H9 (cell line): ENCODE data around the gene UBE3C. TPM values are rescaled to one million over a fixed set of nuclear protein-coding genes. Genes with fewer than 3 reads are reported as not detected.

ENCODE experiments used
- DNase-seq: peaks from one replicate; pipeline ENCODE4 v3.0.0-alpha.2; 2017
- H2AFZ ChIP-seq: one replicate; pipeline ENCODE4 v1.6.1; 2013; ENCODE audit warnings: mild to moderate bottlenecking, low read length, control low read depth, moderate library complexity
- H2AK5ac ChIP-seq: 2 replicates; pipeline ENCODE4 v1.6.1; 2013; ENCODE audit warnings: low read length, control low read depth, mixed read lengths; ENCODE audit not compliant: insufficient read length
- H2BK120ac ChIP-seq: one replicate; pipeline ENCODE4 v1.6.1; 2013; ENCODE audit warnings: low read depth, mild to moderate bottlenecking, low read length, control low read depth, inconsistent platforms; ENCODE audit not compliant: poor library complexity, severe bottlenecking
- H2BK12ac ChIP-seq: 2 replicates; pipeline ENCODE4 v1.6.1; 2013; ENCODE audit warnings: low read length, control low read depth, mixed read lengths, low read depth; ENCODE audit not compliant: insufficient read length
- H2BK15ac ChIP-seq: 2 replicates; pipeline ENCODE4 v1.6.1; 2013; ENCODE audit warnings: low read depth, low read length, control low read depth
- H2BK20ac ChIP-seq: one replicate; pipeline ENCODE4 v1.6.1; 2013; ENCODE audit warnings: low read depth, mild to moderate bottlenecking, low read length, control low read depth, inconsistent platforms; ENCODE audit not compliant: poor library complexity, severe bottlenecking
- H2BK5ac ChIP-seq: 2 replicates; pipeline ENCODE4 v1.6.1; 2013; ENCODE audit warnings: low read length, control low read depth, mixed read lengths; ENCODE audit not compliant: insufficient read length
- H3K14ac ChIP-seq: 2 replicates; pipeline ENCODE4 v1.6.1; 2013; ENCODE audit warnings: low read length, control low read depth; ENCODE audit not compliant: insufficient read depth
- H3K18ac ChIP-seq: 2 replicates; pipeline ENCODE4 v1.6.1; 2013; ENCODE audit warnings: low read depth, mild to moderate bottlenecking, mixed read lengths, low read length, control low read depth; ENCODE audit not compliant: insufficient read length
- H3K23ac ChIP-seq: 2 replicates; pipeline ENCODE4 v1.6.1; 2013; ENCODE audit warnings: low read length, control low read depth, mixed read lengths, low read depth; ENCODE audit not compliant: insufficient read length
- H3K23me2 ChIP-seq: 2 replicates; pipeline ENCODE4 v1.6.1; 2013; ENCODE audit warnings: low read depth, mild to moderate bottlenecking, mixed read lengths, low read length, control low read depth; ENCODE audit not compliant: insufficient read length, poor library complexity, severe bottlenecking
- H3K27ac ChIP-seq: 2 replicates; pipeline ENCODE4 v1.5.1; 2013; ENCODE audit warnings: low read length, control low read depth, mixed read lengths, low read depth; ENCODE audit not compliant: insufficient read length
- H3K27me3 ChIP-seq: 2 replicates; pipeline ENCODE4 v1.6.1; 2013; ENCODE audit warnings: low read length, control low read depth, inconsistent platforms; ENCODE audit not compliant: insufficient read depth
- H3K4ac ChIP-seq: 2 replicates; pipeline ENCODE4 v1.6.1; 2013; ENCODE audit warnings: low read depth, mild to moderate bottlenecking, control low read depth, inconsistent platforms, low read length, moderate library complexity
- H3K4me1 ChIP-seq: 2 replicates; pipeline ENCODE4 v1.6.1; 2013; ENCODE audit warnings: low read length, control low read depth, inconsistent platforms; ENCODE audit not compliant: insufficient read depth
- H3K4me2 ChIP-seq: 2 replicates; pipeline ENCODE4 v1.6.1; 2013; ENCODE audit warnings: low read length, control low read depth, mixed read lengths; ENCODE audit not compliant: insufficient read length, insufficient read depth
- H3K56ac ChIP-seq: 2 replicates; pipeline ENCODE4 v1.6.1; 2013; ENCODE audit warnings: low read depth, mild to moderate bottlenecking, mixed read lengths, low read length, control low read depth; ENCODE audit not compliant: insufficient read length
- H3K79me1 ChIP-seq: 2 replicates; pipeline ENCODE4 v1.6.1; 2013; ENCODE audit warnings: low read depth, mild to moderate bottlenecking, moderate library complexity, low read length, control low read depth, inconsistent platforms; ENCODE audit not compliant: insufficient read depth, poor library complexity, severe bottlenecking
- H3K79me2 ChIP-seq: 2 replicates; pipeline ENCODE4 v1.6.1; 2013; ENCODE audit warnings: low read length, control low read depth, inconsistent platforms; ENCODE audit not compliant: insufficient read depth
- H3K9ac ChIP-seq: 2 replicates; pipeline ENCODE4 v1.6.1; 2013; ENCODE audit warnings: low read length, control low read depth, mixed read lengths; ENCODE audit not compliant: insufficient read length; ENCODE audit errors: extremely low read depth
- H3K9me3 ChIP-seq: one replicate; pipeline ENCODE4 v1.6.1; 2013; ENCODE audit warnings: low read depth, low read length, inconsistent platforms; ENCODE audit not compliant: control insufficient read depth
- H3T11ph ChIP-seq: one replicate; pipeline ENCODE4 v1.6.1; 2013; ENCODE audit warnings: mild to moderate bottlenecking, low read length, control low read depth, inconsistent platforms
- H4K20me1 ChIP-seq: one replicate; pipeline ENCODE4 v1.6.1; 2013; ENCODE audit not compliant: control insufficient read depth, insufficient read length, insufficient read depth
- H4K5ac ChIP-seq: 2 replicates; pipeline ENCODE4 v1.6.1; 2013; ENCODE audit warnings: low read depth, mild to moderate bottlenecking, mixed read lengths, low read length, control low read depth; ENCODE audit not compliant: insufficient read length
- H4K8ac ChIP-seq: replicated peaks from 2 replicates; pipeline ENCODE4 v1.6.1; 2013; ENCODE audit warnings: low read length, control low read depth, mixed read lengths, low read depth; ENCODE audit not compliant: insufficient read length
- H4K91ac ChIP-seq: 2 replicates; pipeline ENCODE4 v1.6.1; 2013; ENCODE audit warnings: low read depth, mild to moderate bottlenecking, moderate library complexity, mixed read lengths, low read length, control low read depth; ENCODE audit not compliant: insufficient read length
- H3K27ac Mint-ChIP-seq, 3 experiments: 2 replicates in 2 of 3; 3 replicates in 1 of 3; pipeline ENCODE4 v1.8.0; 2020 to 2021; ENCODE audit warnings: mixed read lengths in 3 of 3, mild to moderate bottlenecking in 1 of 3, moderate library complexity in 1 of 3
- H3K27me3 Mint-ChIP-seq: 2 replicates; pipeline ENCODE4 v1.8.0; 2021; ENCODE audit warnings: low read depth, mild to moderate bottlenecking, moderate library complexity, mixed read lengths
- H3K36me3 Mint-ChIP-seq, 3 experiments: 2 replicates in 2 of 3; 3 replicates in 1 of 3; pipeline ENCODE4 v1.8.0; 2020 to 2021; ENCODE audit warnings: low read depth in 3 of 3, mixed read lengths in 3 of 3; ENCODE audit not compliant: insufficient read depth in 1 of 3
- H3K4me1 Mint-ChIP-seq, 2 experiments: 2 replicates each; pipeline ENCODE4 v1.8.0; 2020; ENCODE audit warnings: mixed read lengths in 2 of 2
- H3K4me3 Mint-ChIP-seq, 2 experiments: 2 replicates in 1 of 2; 3 replicates in 1 of 2; pipeline ENCODE4 v1.8.0; 2020 to 2021; ENCODE audit warnings: mild to moderate bottlenecking in 2 of 2, mixed read lengths in 2 of 2, moderate library complexity in 1 of 2
- H3K9me3 Mint-ChIP-seq, 2 experiments: 2 replicates in 1 of 2; 3 replicates in 1 of 2; pipeline ENCODE4 v1.8.0; 2020; ENCODE audit warnings: mild to moderate bottlenecking in 2 of 2, mixed read lengths in 2 of 2, moderate library complexity in 1 of 2
- CTCF ChIP-seq: fragments of 200-600 bp; sonication (generic); conservative IDR thresholded peaks from 3 replicates; pipeline ENCODE4 v1.8.0; 2021; ENCODE audit warnings: antibody characterized with exemption, mild to moderate bottlenecking
- WGBS: extraction: QIAGEN DNeasy Blood & Tissue Kit; methylation state at CpG from one replicate; pipeline ENCODE4 v1.1.7; 2013; ENCODE audit warnings: missing lambda C conversion rate, low lambda C conversion rate, mixed read lengths; ENCODE audit not compliant: insufficient read length; ENCODE audit errors: extremely low coverage; 5-methylcytosine and 5-hydroxymethylcytosine counted together
- total RNA-seq: library from RNA; stranded (reverse); gene quantifications from 2 replicates; pipeline ENCODE4 v1.2.1, GENCODE V29; 2021

UBE3C gene
- total RNA-seq, 1 experiment from 2014 or later: 63.3 TPM

- H3K27me3 ChIP-seq: no peaks in the 10 kb centered on the region
- no peaks in the 10 kb centered on the region for H3K4me1 ChIP-seq
- H4K8ac ChIP-seq: no peak overlapping the region
- no peak overlapping the region for H3T11ph ChIP-seq
- H3K23me2 ChIP-seq: no peaks in the 10 kb centered on the region
- Mint-ChIP-seq H3K9me3 (no peaks in the 10 kb centered on the region), H3K36me3 (peaks cover 20 to 79% (median 71%) of the 10 kb centered on the region in 3 experiments; a peak in 6 of 7 replicates), H3K4me3 (no peak overlapping the region), H3K27me3 (no peaks in the 10 kb centered on the region), H3K27ac (peak overlapping the region in 1 of 3 experiments; percentile 66; a peak in 1 of 7 replicates), H3K4me1 (no peaks in the 10 kb centered on the region)
- H4K91ac ChIP-seq: no peak overlapping the region
- no peak overlapping the region for H2BK12ac ChIP-seq
- H3K56ac ChIP-seq: no peak overlapping the region
- H3K79me2 ChIP-seq: no peaks in the 10 kb centered on the region
- H2AFZ ChIP-seq: no peak overlapping the region
- H2BK120ac ChIP-seq: no peak overlapping the region
- TF ChIP-seq CTCF: no peak
- no peak overlapping the region for H3K23ac ChIP-seq
- no peak overlapping the region for H2BK5ac ChIP-seq
- no peak overlapping the region for H2AK5ac ChIP-seq
- no peak overlapping the region for H3K27ac ChIP-seq
- H3K79me1 ChIP-seq: no peaks in the 10 kb centered on the region
- no peaks in the 10 kb centered on the region for H4K20me1 ChIP-seq
- no peaks in the 10 kb centered on the region for H3K9me3 ChIP-seq
- H3K14ac ChIP-seq: no peak overlapping the region
- H2BK20ac ChIP-seq: no peak overlapping the region
- DNase-seq: no peak
- no peak overlapping the region for H3K4ac ChIP-seq
- no peak overlapping the region for H3K9ac ChIP-seq
- no peak overlapping the region for H3K18ac ChIP-seq
- no CpG with 5 or more reads among the region's 8 CpGs for WGBS
- no peak overlapping the region for H3K4me2 ChIP-seq
- H2BK15ac ChIP-seq: no peak overlapping the region
- no peak overlapping the region for H4K5ac ChIP-seq
Measured at GRCh38 chr7:157220916-157221569, 82.3 kb downstream of the UBE3C start.
